Esophagus squamous epithelium (tissue), 5 donors: ENCODE data around the gene ANKS1B. TPM values are rescaled to one million over a fixed set of nuclear protein-coding genes. Genes with fewer than 3 reads are reported as not detected.
"Not testable (repeated sequence)": the region's sequence is repeated elsewhere in the genome, so short reads cannot be mapped to it uniquely, and the experiment has no call there.

ENCODE experiments used
- DNase-seq: peaks from one replicate; lab custom pipeline; 2025; lab: John Stamatoyannopoulos, UW
- H3K27ac ChIP-seq, 4 donors: fragments of 200-600 bp; sonication (generic); one replicate each; pipeline ENCODE4 v1.5.1; 2016 to 2019; ENCODE audit warnings: mild to moderate bottlenecking in 1 of 4
- H3K27me3 ChIP-seq, 4 donors: fragments of 200-600 bp; sonication (generic); 1 replicate in 3 of 4; 2 replicates in 1 of 4; pipeline versions ENCODE4 v1.5.1 to v1.6.0; 2017 to 2021; ENCODE audit warnings: antibody characterized with exemption in 1 of 4
- H3K36me3 ChIP-seq, 3 donors: fragments of 200-600 bp; sonication (generic); one replicate each; pipeline ENCODE4 v1.5.1; 2016 to 2019
- H3K4me1 ChIP-seq, 3 donors: fragments of 200-600 bp; sonication (generic); one replicate each; pipeline ENCODE4 v1.5.1; 2017 to 2019
- H3K4me3 ChIP-seq, 4 donors: fragments of 200-600 bp; sonication (generic); 1 replicate in 3 of 4; 2 replicates in 1 of 4; pipeline ENCODE4 v1.5.1; 2016 to 2019; ENCODE audit warnings: mild to moderate bottlenecking in 2 of 4, moderate library complexity in 1 of 4
- H3K9me3 ChIP-seq, 3 donors: fragments of 200-600 bp; sonication (generic); one replicate each; pipeline ENCODE4 v1.5.1; 2016 to 2019
- CTCF ChIP-seq, 6 experiments: fragments of 450-650 bp in 4 of 6; fragments of 200-600 bp in 2 of 6; sonication (generic) in 2 of 6; IDR thresholded peaks; one replicate each; pipeline ENCODE4 v1.5.1; 2016 to 2019; ENCODE audit warnings: antibody characterized with exemption in 6 of 6, mild to moderate bottlenecking in 4 of 6, moderate library complexity in 4 of 6
- POLR2A ChIP-seq, 4 donors: fragments of 450-650 bp; IDR thresholded peaks; one replicate each; pipeline ENCODE4 v1.6.1; 2017; ENCODE audit warnings: antibody characterized with exemption in 4 of 4, mild to moderate bottlenecking in 4 of 4, moderate library complexity in 3 of 4
- WGBS, 2 donors: methylation state at CpG; one replicate each; pipeline ENCODE4 v1.1.5; 2018; 5-methylcytosine and 5-hydroxymethylcytosine counted together
- intact Hi-C: fragments of 100-400 bp; cut with DNase I; formaldehyde crosslinking; loops from one replicate; pipeline ENCODE4 v1.15.0; 2022
- total RNA-seq, 4 donors: library from RNA; depleted of rRNA; stranded (reverse); fragments of >200 nt; gene quantifications; one replicate each; pipeline ENCODE4 v1.1.0, GENCODE V29; 2016
- donor health status: DM: yes; HTN: yes; CAD: no.

The ANKS1B gene
- total RNA-seq, 4 donors from 2014 or later: 1.6 to 15.8 (median 8.1) TPM

DNA sequence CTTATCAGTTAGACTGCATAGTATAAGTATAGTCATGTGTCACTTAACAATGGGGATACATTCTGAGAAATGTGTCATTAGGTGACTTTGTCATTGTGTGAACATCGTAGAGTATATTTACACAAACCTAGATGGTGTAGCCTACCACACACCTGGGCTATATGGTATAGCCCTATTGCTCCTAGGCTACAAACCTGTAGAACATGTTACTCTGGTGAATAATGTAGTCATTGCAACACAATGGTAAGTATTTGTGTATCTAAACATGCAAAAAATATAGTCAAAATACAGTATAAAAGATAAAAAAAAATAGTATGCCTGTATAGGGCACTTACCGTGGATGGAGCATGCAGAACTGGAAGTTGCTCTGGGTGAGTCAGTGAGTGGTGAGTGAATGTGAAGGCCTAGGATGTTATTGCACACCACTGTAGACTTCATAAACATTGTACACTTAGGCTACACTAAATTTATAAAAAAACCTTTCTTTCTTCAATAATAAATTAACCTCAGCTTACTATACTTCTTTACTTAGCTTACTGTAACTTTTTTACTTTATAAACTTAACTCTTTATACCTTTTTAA is 40.3 kb upstream of the ANKS1B start:
- H3K4me1 ChIP-seq: no peaks in the 10 kb centered on the region
- no peaks in the 10 kb centered on the region for H3K27me3 ChIP-seq
- H3K4me3 ChIP-seq: no peak overlapping the region
- WGBS, 2 donors: 64 to 69% methylated on average over 2 of the region's 2 CpGs
- H3K36me3 ChIP-seq: no peaks in the 10 kb centered on the region
- TF ChIP-seq CTCF (IDR thresholded peaks at IDR 0.05): no peak
- no peak for TF ChIP-seq POLR2A (IDR thresholded peaks at IDR 0.05)
- no peak overlapping the region for H3K27ac ChIP-seq
- H3K9me3 ChIP-seq: no peaks in the 10 kb centered on the region
- DNase-seq: no peak
- intact Hi-C loops: no loop called here

- TF ChIP-seq POLR2A (IDR thresholded peaks at IDR 0.05) (no peak), CTCF (IDR thresholded peaks at IDR 0.05) (no peak)
- Histone ChIP-seq H3K4me1 (no peaks in the 10 kb centered on the region), H3K36me3 (no peaks in the 10 kb centered on the region), H3K27me3 (no peaks in the 10 kb centered on the region), H3K9me3 (no peaks in the 10 kb centered on the region), H3K4me3 (no peak overlapping the region), H3K27ac (no peak overlapping the region)
- WGBS, 2 donors: 73 to 83% methylated on average over 1 of the region's 1 CpG
- intact Hi-C loops: no loop called here
- no peak for DNase-seq
These were observed 35.6 kb upstream of the ANKS1B start for GRCh38 chr12:100020370-100020769.

DNA sequence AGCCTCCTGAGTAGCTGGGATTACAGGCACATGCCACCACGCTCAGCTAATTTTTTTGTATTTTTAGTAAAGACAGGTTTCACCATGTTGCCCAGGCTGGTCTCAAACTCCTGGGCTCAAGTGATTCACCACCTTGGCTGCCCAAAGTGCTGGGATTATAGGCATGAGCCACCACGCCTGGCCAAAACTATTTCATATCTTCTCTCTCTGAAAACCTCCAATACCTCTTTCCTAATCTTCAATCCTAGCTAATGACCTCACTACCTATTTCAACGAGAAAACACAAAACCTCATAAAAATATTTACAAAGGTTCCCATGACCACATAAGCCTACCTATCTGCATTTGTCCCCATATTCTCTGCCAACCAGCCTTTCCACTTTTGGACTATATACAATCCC is 32.3 kb upstream of the ANKS1B start:
- Histone ChIP-seq H3K4me3 (no peak overlapping the region), H3K36me3 (no peaks in the 10 kb centered on the region), H3K27ac (no peak overlapping the region), H3K4me1 (no peaks in the 10 kb centered on the region), H3K27me3 (no peaks in the 10 kb centered on the region), H3K9me3 (no peaks in the 10 kb centered on the region)
- no peak for DNase-seq
- intact Hi-C loops: no loop called here
- TF ChIP-seq CTCF (IDR thresholded peaks at IDR 0.05): no peak
- TF ChIP-seq POLR2A (IDR thresholded peaks at IDR 0.05): no peak
- 54 to 59% methylated on average over 3 of the region's 3 CpGs for WGBS, 2 donors

- H3K27ac ChIP-seq, H3K27me3 ChIP-seq, H3K36me3 ChIP-seq, intact Hi-C loops, H3K4me3 ChIP-seq, H3K4me1 ChIP-seq, H3K9me3 ChIP-seq, DNase-seq: not testable (repeated sequence)
- 87 to 97% methylated on average over 4 of the region's 4 CpGs for WGBS, 2 donors
These were observed 31.6 kb upstream of the ANKS1B start for GRCh38 chr12:100016304-100016703.

DNA sequence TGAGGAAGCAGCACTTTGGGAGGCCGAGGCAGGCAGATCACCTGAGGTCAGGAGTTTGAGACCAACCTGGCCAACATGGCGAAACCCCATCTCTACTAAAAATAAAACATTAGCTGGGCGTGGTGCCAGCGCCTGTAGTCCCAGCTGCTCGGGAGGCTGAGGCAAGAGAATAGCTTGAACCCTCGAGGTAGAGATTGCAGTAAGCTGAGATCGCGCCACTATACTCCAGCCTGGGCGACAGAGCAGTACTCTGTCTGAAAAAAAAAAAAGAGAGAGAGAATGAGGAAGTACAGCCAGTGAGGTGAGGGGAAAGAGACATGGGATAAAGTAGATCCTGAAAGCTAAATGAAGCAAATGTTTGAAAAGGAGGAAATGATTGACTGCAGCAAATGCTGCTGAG is 21.1 kb upstream of the ANKS1B start:
- 71 to 78% methylated on average over 7 to 9 of the region's 9 CpGs for WGBS, 2 donors

DNA sequence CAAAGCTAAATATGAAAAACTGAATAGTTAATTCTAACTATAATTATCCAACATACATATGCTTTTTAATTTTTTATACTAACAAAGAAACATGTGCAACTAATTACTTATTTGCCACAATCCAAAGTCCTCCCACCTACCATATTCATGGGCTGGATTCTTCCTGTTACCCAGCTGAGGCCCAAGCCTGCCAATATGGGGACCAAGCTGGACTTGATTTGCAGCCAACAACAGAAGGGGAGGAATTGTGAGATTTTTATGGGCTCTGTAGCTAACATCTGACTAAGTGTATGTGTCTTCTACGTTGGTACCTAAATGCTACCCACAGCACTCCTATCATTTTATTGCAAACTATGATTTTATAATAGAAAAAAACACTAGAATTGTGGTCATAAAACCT is 13.1 kb upstream of the ANKS1B start:
- no peaks in the 10 kb centered on the region for H3K27me3 ChIP-seq
- no peaks in the 10 kb centered on the region for H3K36me3 ChIP-seq
- no peak overlapping the region for H3K27ac ChIP-seq
- no peak for DNase-seq
- no peak for TF ChIP-seq POLR2A (IDR thresholded peaks at IDR 0.05)
- TF ChIP-seq CTCF (IDR thresholded peaks at IDR 0.05): no peak
- H3K4me1 ChIP-seq: no peaks in the 10 kb centered on the region
- no peak overlapping the region for H3K4me3 ChIP-seq
- H3K9me3 ChIP-seq: peaks cover 0 to 5% (median 0%) of the 10 kb centered on the region in 3 donors
- 56 to 63% methylated on average over 1 of the region's 1 CpG for WGBS, 2 donors
- intact Hi-C loops: no loop called here

More for the DNA sequence above, 21.1 kb upstream of the ANKS1B start:
- H3K36me3 ChIP-seq, H3K27me3 ChIP-seq, H3K27ac ChIP-seq, H3K4me3 ChIP-seq, intact Hi-C loops, H3K9me3 ChIP-seq, H3K4me1 ChIP-seq, DNase-seq: not testable (repeated sequence)
